CD8-positive, alpha-beta memory T cell (primary cell): ENCODE results near the gene NUP93. TPM values are rescaled to one million over a fixed set of nuclear protein-coding genes. Genes with fewer than 3 reads are reported as not detected.

Source experiments
- CTCF ChIA-PET: fragments of 350-600 bp; sonication (Branson Sonifier 250); formaldehyde crosslinking; loops from one replicate; lab custom pipeline; 2021; ENCODE audit warnings: antibody characterized with exemption; lab: Charles Lee
- POLR2A ChIA-PET: fragments of 350-600 bp; sonication (Branson Sonifier 250); formaldehyde crosslinking; loops from one replicate; lab custom pipeline; 2021; ENCODE audit warnings: antibody characterized with exemption; lab: Charles Lee
- DNase-seq, 5 donors: peaks; one replicate each; pipeline versions ENCODE4 v3.0.0 to v3.0.0-alpha.2; 2020 to 2022; ENCODE audit warnings: mixed read lengths in 1 of 5
- H3K27ac ChIP-seq: one replicate; pipeline ENCODE4 v1.7.0; 2013; ENCODE audit warnings: low read depth, mild to moderate bottlenecking, low read length, moderate library complexity
- H3K27me3 ChIP-seq: 2 replicates; pipeline ENCODE4 v1.7.0; 2013; ENCODE audit warnings: low read length, mild to moderate bottlenecking; ENCODE audit not compliant: insufficient read depth, poor library complexity, severe bottlenecking
- H3K36me3 ChIP-seq: 2 replicates; pipeline ENCODE4 v1.7.0; 2013; ENCODE audit warnings: mild to moderate bottlenecking, low read length, moderate library complexity; ENCODE audit not compliant: insufficient read depth
- H3K4me1 ChIP-seq: 2 replicates; pipeline ENCODE4 v1.7.0; 2013; ENCODE audit warnings: mild to moderate bottlenecking, low read length, moderate library complexity; ENCODE audit not compliant: insufficient read depth
- H3K4me3 ChIP-seq: 2 replicates; pipeline ENCODE4 v1.7.0; 2013; ENCODE audit warnings: mild to moderate bottlenecking, low read length
- H3K9me3 ChIP-seq: 2 replicates; pipeline ENCODE4 v1.7.0; 2013; ENCODE audit warnings: mild to moderate bottlenecking, low read length
- H3K27ac Mint-ChIP-seq, 8 donors: one replicate each; pipeline ENCODE4 v1.8.0; 2020 to 2021; ENCODE audit warnings: mixed read lengths in 8 of 8, mild to moderate bottlenecking in 6 of 8, inconsistent platforms in 3 of 8, moderate library complexity in 3 of 8
- H3K27me3 Mint-ChIP-seq, 2 donors: one replicate each; pipeline ENCODE4 v1.8.0; 2020 to 2021; ENCODE audit warnings: mixed read lengths in 2 of 2, mild to moderate bottlenecking in 1 of 2, moderate library complexity in 1 of 2
- H3K36me3 Mint-ChIP-seq, 3 donors: one replicate each; pipeline ENCODE4 v1.8.0; 2020 to 2021; ENCODE audit warnings: mixed read lengths in 3 of 3, inconsistent platforms in 1 of 3, mild to moderate bottlenecking in 1 of 3
- H3K4me1 Mint-ChIP-seq, 3 donors: one replicate each; pipeline ENCODE4 v1.8.0; 2020 to 2021; ENCODE audit warnings: mixed read lengths in 3 of 3, inconsistent platforms in 1 of 3, mild to moderate bottlenecking in 1 of 3
- H3K4me3 Mint-ChIP-seq, 7 donors: one replicate each; pipeline ENCODE4 v1.8.0; 2020 to 2021; ENCODE audit warnings: mixed read lengths in 7 of 7, mild to moderate bottlenecking in 6 of 7, moderate library complexity in 4 of 7, inconsistent platforms in 2 of 7
- H3K9me3 Mint-ChIP-seq, 5 donors: one replicate each; pipeline ENCODE4 v1.8.0; 2020 to 2022; ENCODE audit warnings: mixed read lengths in 5 of 5, mild to moderate bottlenecking in 3 of 5, moderate library complexity in 2 of 5, inconsistent platforms in 1 of 5
- polyA plus RNA-seq: library from polyadenylated mRNA; unstranded; fragments of 300-500 nt; fragmentation: Illumina TruSeq; gene quantifications from one replicate; pipeline ENCODE4 v1.2.3, GENCODE V29; 2021
- total RNA-seq, 2 experiments: library from RNA; stranded (reverse); gene quantifications; one replicate each; pipeline ENCODE4 v1.2.3, GENCODE V29; 2021

NUP93 gene
- total and polyA plus RNA-seq, 3 experiments from 2014 or later = 93.8 to 155 (median 153) TPM

DNA sequence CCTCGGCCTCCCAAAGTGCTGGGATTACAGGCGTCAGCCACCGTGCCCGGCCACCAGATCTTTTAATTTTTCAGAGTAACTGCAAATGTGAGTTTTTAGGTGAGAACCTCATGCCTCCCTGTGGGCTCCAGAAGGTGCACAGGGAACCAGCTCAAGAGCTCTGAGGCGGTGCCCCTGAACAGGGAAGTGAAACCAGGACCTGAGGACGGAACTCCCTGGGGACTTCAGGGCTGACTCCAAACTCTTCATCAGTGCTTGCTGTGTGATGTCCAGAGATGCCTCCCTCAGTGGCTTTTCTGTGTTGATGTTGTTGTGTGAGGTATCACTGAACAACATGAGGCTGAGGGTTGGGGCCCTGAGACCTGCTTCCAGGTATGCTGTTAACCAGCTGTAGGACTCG is 158.9 kb downstream of the NUP93 start:
- H3K27ac ChIP-seq = no peak overlapping the region
- Mint-ChIP-seq H3K27me3 (peaks cover 0 to 3% of the 10 kb centered on the region in 2 donors), H3K9me3 (no peaks in the 10 kb centered on the region), H3K4me3 (no peak overlapping the region), H3K36me3 (no peaks in the 10 kb centered on the region), H3K4me1 (no peaks in the 10 kb centered on the region), H3K27ac (no peak overlapping the region)
- H3K4me3 ChIP-seq = no peak overlapping the region
- POLR2A ChIA-PET = no interaction called here
- H3K9me3 ChIP-seq = no peaks in the 10 kb centered on the region
- H3K36me3 ChIP-seq = no peaks in the 10 kb centered on the region
- no peaks in the 10 kb centered on the region for H3K4me1 ChIP-seq
- no peaks in the 10 kb centered on the region for H3K27me3 ChIP-seq
- CTCF ChIA-PET = interaction anchor here (2.3 kb wide), 1 partner anchor 21 kb away, joined by 6 read pairs; no protein-coding TSS in a partner anchor
- no peak for DNase-seq

DNA sequence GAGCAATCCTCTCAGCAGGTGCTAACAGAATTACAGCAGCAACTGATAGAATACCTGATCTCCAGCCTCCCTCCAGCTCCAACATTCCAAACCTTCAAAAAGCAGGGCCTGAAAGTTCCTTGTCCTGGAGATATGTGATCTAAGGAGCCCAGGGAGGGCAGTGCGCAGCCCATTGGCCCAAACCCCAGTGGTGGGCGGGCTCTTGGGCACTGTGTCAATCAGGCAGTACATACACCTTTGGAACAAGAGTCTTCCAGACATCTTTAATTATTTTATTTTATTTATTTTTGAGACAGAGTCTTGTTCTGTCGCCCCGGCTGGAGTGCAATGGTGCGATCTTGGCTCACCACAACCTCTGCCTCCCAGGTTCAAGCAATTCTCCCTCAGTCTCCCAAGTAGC is 159.3 kb downstream of the NUP93 start:
- Histone ChIP-seq H3K4me3 (no peak overlapping the region), H3K27me3 (no peaks in the 10 kb centered on the region), H3K9me3 (no peaks in the 10 kb centered on the region), H3K27ac (no peak overlapping the region), H3K36me3 (no peaks in the 10 kb centered on the region), H3K4me1 (no peaks in the 10 kb centered on the region)
- DNase-seq = no peak
- H3K36me3 Mint-ChIP-seq = no peaks in the 10 kb centered on the region
- H3K27me3 Mint-ChIP-seq = peaks cover 0 to 3% of the 10 kb centered on the region in 2 donors
- CTCF ChIA-PET = interaction anchor here (2.3 kb wide), 1 partner anchor 21 kb away, joined by 6 read pairs; no protein-coding TSS in a partner anchor
- no peak overlapping the region for H3K4me3 Mint-ChIP-seq
- no peaks in the 10 kb centered on the region for H3K4me1 Mint-ChIP-seq
- POLR2A ChIA-PET = no interaction called here
- no peaks in the 10 kb centered on the region for H3K9me3 Mint-ChIP-seq
- H3K27ac Mint-ChIP-seq = no peak overlapping the region

DNA sequence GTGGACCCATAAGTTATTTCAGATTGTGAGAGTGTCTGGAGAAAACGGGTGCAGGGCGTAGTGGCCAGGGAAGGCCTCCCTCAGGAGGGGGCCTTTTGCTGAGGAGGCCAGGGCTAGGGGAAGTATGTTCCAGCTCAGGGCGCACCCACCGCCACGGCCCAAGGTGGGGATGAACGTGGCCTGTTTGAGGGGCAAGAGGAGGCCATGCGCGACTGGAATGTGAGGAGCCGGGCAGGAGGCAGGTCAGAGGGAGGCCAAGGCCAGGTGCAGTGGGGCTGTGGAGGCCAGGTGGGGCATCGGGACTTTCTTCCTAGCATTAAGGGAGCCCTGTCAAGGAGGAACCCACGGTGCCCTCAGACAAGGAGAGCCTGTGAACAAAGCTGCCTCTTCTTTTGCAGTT is 161.8 kb downstream of the NUP93 start:
- Mint-ChIP-seq H3K9me3 (no peaks in the 10 kb centered on the region), H3K36me3 (no peaks in the 10 kb centered on the region), H3K4me3 (no peak overlapping the region), H3K4me1 (no peaks in the 10 kb centered on the region), H3K27me3 (peaks cover 0 to 5% of the 10 kb centered on the region in 2 donors), H3K27ac (peak overlapping the region in 1 of 8 donors; percentile 24)
- H3K27ac ChIP-seq = no peak overlapping the region
- no peaks in the 10 kb centered on the region for H3K27me3 ChIP-seq
- no peak for DNase-seq
- no peaks in the 10 kb centered on the region for H3K36me3 ChIP-seq
- POLR2A ChIA-PET = no interaction called here
- no peaks in the 10 kb centered on the region for H3K4me1 ChIP-seq
- CTCF ChIA-PET = no interaction called here
- H3K4me3 ChIP-seq = no peak overlapping the region
- H3K9me3 ChIP-seq = no peaks in the 10 kb centered on the region

DNA sequence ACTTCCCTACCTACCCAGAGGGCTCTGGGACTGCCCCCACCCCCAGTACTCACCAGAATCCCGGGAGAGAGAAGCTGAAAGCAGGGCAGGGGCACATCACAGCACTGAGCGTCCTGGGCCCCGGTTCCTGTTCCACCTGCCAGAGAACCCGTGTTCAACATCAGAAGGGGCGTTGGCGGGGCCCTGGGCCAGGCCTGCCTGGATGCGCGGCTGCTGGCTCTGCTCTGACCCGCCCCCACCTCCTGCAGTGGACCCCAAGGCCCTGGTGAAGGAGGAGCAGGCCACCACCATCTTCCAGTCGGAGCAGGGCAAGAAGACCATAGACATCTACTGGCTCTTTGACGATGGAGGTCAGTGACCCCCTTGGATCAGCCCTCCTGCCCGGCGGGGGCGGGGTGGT is 162.8 kb downstream of the NUP93 start:
- Mint-ChIP-seq H3K4me1 (peaks cover 0 to 1% (median under 1%) of the 10 kb centered on the region in 3 donors), H3K27me3 (peaks cover 0 to 4% of the 10 kb centered on the region in 2 donors), H3K27ac (no peak overlapping the region), H3K36me3 (no peaks in the 10 kb centered on the region), H3K9me3 (no peaks in the 10 kb centered on the region), H3K4me3 (no peak overlapping the region)
- DNase-seq = no peak
- ChIA-PET CTCF (no interaction called here), POLR2A (no interaction called here)
- Histone ChIP-seq H3K9me3 (no peaks in the 10 kb centered on the region), H3K27ac (no peak overlapping the region), H3K4me1 (no peaks in the 10 kb centered on the region), H3K4me3 (no peak overlapping the region), H3K27me3 (no peaks in the 10 kb centered on the region), H3K36me3 (no peaks in the 10 kb centered on the region)

DNA sequence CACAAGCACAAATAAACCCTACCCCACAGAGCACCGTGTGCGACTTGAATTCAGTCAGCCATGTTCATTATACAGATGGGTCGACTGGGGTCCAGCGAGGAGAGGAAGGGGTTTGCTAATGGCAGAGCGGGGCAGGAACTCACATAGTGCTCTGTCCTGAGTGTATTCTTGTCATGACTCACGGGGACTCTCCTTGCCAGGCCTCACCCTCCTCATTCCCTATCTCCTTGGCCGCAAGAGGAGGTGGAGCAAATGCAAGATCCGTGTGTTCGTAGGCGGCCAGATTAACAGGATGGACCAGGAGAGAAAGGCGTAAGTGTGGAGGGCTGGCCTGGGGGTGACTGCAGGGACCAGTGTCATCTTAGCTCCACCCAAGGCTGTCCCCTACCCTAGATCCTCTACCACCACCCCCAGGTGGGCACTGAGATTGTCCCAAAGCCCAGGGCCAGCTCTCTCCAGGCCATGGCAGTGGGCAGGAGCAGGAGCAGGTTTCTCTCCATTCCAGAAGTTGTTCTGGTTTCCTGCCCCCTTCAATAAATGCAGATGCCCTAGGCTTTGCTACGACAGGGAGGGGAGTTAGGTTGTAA is 164.5 kb downstream of the NUP93 start:
- Histone ChIP-seq H3K4me1 (peaks cover 7% of the 10 kb centered on the region), H3K27me3 (no peaks in the 10 kb centered on the region), H3K27ac (no peak overlapping the region), H3K36me3 (no peaks in the 10 kb centered on the region), H3K9me3 (no peaks in the 10 kb centered on the region), H3K4me3 (no peak overlapping the region)
- Mint-ChIP-seq H3K9me3 (no peaks in the 10 kb centered on the region), H3K27ac (peak overlapping the region in 1 of 8 donors; percentile 26), H3K27me3 (peaks cover 0 to 1% of the 10 kb centered on the region in 2 donors), H3K4me3 (no peak overlapping the region), H3K4me1 (peaks cover 11 to 14% (median 12%) of the 10 kb centered on the region in 3 donors), H3K36me3 (no peaks in the 10 kb centered on the region)
- DNase-seq = no peak
- ChIA-PET POLR2A (no interaction called here), CTCF (no interaction called here)

DNA sequence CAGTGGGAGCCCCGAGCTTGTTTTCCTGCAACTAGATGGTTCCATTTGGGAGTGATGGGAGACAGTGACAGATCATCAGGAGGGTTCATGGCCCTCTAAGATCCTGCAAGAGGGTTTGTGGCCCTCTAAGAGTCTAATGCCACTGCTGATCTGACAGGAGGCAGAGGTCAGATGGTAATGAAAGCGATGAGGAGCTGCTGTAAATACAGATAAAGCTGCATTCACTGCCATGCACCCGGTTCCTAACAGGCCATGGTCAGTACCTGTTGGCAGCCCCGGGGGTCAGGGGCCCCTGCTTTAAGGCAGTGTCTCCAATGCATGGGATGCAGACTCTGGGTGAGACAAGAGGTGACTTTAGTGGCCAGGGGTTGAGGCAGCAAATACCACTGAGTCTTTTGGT is 165.9 kb downstream of the NUP93 start:
- ChIA-PET POLR2A (no interaction called here), CTCF (no interaction called here)
- H3K9me3 Mint-ChIP-seq = peaks cover 0 to 1% (median 0%) of the 10 kb centered on the region in 5 donors
- Histone ChIP-seq H3K27me3 (no peaks in the 10 kb centered on the region), H3K27ac (no peak overlapping the region), H3K4me3 (no peak overlapping the region), H3K36me3 (no peaks in the 10 kb centered on the region), H3K9me3 (no peaks in the 10 kb centered on the region), H3K4me1 (peaks cover 7% of the 10 kb centered on the region)
- H3K4me3 Mint-ChIP-seq = no peak overlapping the region
- peak overlapping the region in 1 of 8 donors; percentile 58 for H3K27ac Mint-ChIP-seq
- peaks cover 0 to 1% of the 10 kb centered on the region in 2 donors for H3K27me3 Mint-ChIP-seq
- H3K4me1 Mint-ChIP-seq = peaks cover 18 to 23% (median 22%) of the 10 kb centered on the region in 3 donors
- H3K36me3 Mint-ChIP-seq = no peaks in the 10 kb centered on the region
- no peak for DNase-seq

DNA sequence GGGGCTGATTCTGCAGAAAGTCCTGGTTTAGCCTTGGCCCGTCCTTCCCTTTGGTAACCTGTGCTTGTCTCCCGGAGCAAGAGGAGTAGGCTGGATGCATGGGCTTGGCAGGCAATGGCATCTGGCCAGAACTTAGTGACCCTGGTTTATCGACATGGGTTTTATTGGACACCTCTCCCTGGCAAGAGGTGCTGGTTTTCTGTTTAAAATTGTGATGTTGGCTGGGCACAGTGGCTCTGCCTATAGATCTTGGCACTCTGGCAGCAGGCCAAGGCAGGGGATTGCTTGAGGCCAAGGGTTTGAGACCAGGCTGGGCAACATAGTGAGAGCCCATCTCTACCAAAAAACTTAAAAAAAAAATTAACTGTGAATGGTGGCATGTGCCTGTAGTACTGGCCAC is 166.3 kb downstream of the NUP93 start:
- Histone ChIP-seq H3K27me3 (no peaks in the 10 kb centered on the region), H3K4me1 (peaks cover 7% of the 10 kb centered on the region), H3K4me3 (no peak overlapping the region), H3K9me3 (no peaks in the 10 kb centered on the region), H3K36me3 (no peaks in the 10 kb centered on the region), H3K27ac (no peak overlapping the region)
- Mint-ChIP-seq H3K4me3 (no peak overlapping the region), H3K36me3 (peaks cover 0 to 2% (median 0%) of the 10 kb centered on the region in 3 donors), H3K27me3 (peaks cover 0 to 1% of the 10 kb centered on the region in 2 donors), H3K27ac (no peak overlapping the region), H3K9me3 (peaks cover 0 to 1% (median 0%) of the 10 kb centered on the region in 5 donors), H3K4me1 (peaks cover 18 to 25% (median 23%) of the 10 kb centered on the region in 3 donors)
- DNase-seq = no peak
- CTCF ChIA-PET = no interaction called here
- POLR2A ChIA-PET = no interaction called here

DNA sequence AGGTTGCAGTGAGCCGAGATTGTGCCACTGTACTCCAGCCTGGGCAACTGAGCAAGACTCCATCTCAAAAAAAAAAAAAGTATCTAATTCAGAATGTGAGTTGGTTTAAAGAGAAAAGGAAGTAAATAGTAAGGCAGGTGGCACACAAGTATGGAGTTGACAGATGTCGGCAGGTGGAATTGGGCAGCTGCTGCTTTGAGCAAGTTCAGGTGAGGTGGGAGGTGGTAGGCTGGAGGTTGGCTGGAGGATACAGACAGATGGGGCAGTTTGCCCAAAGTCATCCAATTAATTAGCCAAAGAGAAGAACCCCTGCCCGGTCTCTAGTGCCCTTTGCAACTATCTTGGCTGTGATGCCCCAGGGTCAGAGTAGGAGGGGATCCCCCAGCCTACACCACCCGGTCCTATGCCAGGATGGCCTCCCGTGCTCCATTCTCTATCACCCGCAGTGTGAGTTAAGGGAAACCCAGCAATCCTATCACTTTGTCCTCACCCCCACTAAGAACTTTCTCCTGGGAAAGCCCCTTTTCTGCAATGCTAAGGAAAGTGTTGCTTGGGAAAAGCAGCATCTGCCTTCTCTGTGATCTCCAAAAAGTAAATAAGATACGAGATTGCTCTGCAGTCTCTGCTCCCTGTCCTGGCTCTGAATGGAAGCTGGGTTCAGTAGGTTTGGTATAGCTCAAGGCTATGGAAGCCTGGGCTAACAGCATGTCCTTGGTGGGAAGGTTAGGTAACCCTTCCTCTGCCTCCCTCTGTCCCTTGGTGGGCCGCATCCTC is 167.3 kb downstream of the NUP93 start:
- ChIA-PET CTCF (no interaction called here), POLR2A (no interaction called here)
- H3K4me1 ChIP-seq = peaks cover 7% of the 10 kb centered on the region
- H3K4me3 ChIP-seq = no peak overlapping the region
- H3K36me3 ChIP-seq = no peaks in the 10 kb centered on the region
- H3K9me3 Mint-ChIP-seq = peaks cover 0 to 1% (median 0%) of the 10 kb centered on the region in 5 donors
- peak overlapping the region in 1 of 8 donors; percentile 11 for H3K27ac Mint-ChIP-seq
- no peaks in the 10 kb centered on the region for H3K27me3 ChIP-seq
- no peak overlapping the region for H3K27ac ChIP-seq
- no peaks in the 10 kb centered on the region for H3K9me3 ChIP-seq
- H3K36me3 Mint-ChIP-seq = peaks cover 0 to 2% (median 0%) of the 10 kb centered on the region in 3 donors
- peaks cover 18 to 25% (median 23%) of the 10 kb centered on the region in 3 donors for H3K4me1 Mint-ChIP-seq
- no peak overlapping the region for H3K4me3 Mint-ChIP-seq
- no peak for DNase-seq
- H3K27me3 Mint-ChIP-seq = peaks cover 0 to 1% of the 10 kb centered on the region in 2 donors
